C4-2B (cell line): Measurements from ENCODE around the gene DGKD.

Source experiments
- CTCF ChIP-seq: fragments of 450-650 bp; conservative IDR thresholded peaks from 2 replicates; pipeline ENCODE4 v1.5.1; 2017; ENCODE audit warnings: mild to moderate bottlenecking
- ZFX ChIP-seq: fragments of 450-650 bp; IDR thresholded peaks from 2 replicates; pipeline ENCODE4 v1.6.1; 2017

- no peak for TF ChIP-seq CTCF
- no peak for TF ChIP-seq ZFX
These were observed 7.4 kb upstream of the DGKD start for GRCh38 chr2:233346930-233347329.
